HCT116 (cell line): ENCODE data around the gene GSTK1. TPM values are rescaled to one million over a fixed set of nuclear protein-coding genes. Genes with fewer than 3 reads are reported as not detected.

Source experiments
- ATAC-seq: fragments of 200-7000 bp; cut with Tn5 transposase; 2 replicates; pipeline ENCODE4 v1.9.1; 2020; ENCODE audit warnings: mild to moderate bottlenecking, moderate library complexity
- BruUV-seq: library from RNA; stranded (reverse); fragments of 400-500 nt; replicated peaks from 2 replicates; lab custom pipeline; 2021; lab: Mats Ljungman, UMichigan
- CTCF ChIA-PET: fragments of 300-600 bp; sonication (Branson Sonifier 250); formaldehyde crosslinking; loops from one replicate; lab custom pipeline; 2021; ENCODE audit warnings: antibody characterized with exemption; lab: Charles Lee
- POLR2A ChIA-PET: fragments of 300-600, 350-600 bp; sonication (Branson Sonifier 250); formaldehyde crosslinking; loops from one replicate; lab custom pipeline; 2021; ENCODE audit warnings: antibody characterized with exemption; lab: Charles Lee
- RAD21 ChIA-PET, 2 experiments: fragments of 300-600 bp; sonication (Branson Sonifier 250); formaldehyde crosslinking; loops; one replicate each; lab custom pipeline; 2023; ENCODE audit warnings: low total read pairs in 2 of 2; ENCODE audit not compliant: uncharacterized antibody in 2 of 2, unreplicated experiment in 2 of 2, low non-redundant PET in 1 of 2; lab: Charles Lee
- DNase-seq: peaks from one replicate; pipeline ENCODE4 v3.0.0-alpha.2; 2010; ENCODE audit warnings: low read depth, low spot score
- H2AFZ ChIP-seq: fragments of 200-600 bp; shearing (Covaris generic), sonication (generic); 2 replicates; pipeline ENCODE4 v1.6.1; 2017; ENCODE audit warnings: low read depth, mixed run types, mixed read lengths, antibody characterized with exemption, low read length; ENCODE audit not compliant: poor library complexity, severe bottlenecking
- H3K27ac ChIP-seq: 2 replicates; pipeline ENCODE4 v1.5.1; 2012; ENCODE audit warnings: low read depth, low read length
- H3K27me3 ChIP-seq: fragments of 200-600 bp; sonication (generic); 2 replicates; pipeline ENCODE4 v1.6.1; 2016; ENCODE audit warnings: mixed run types, low read length, mixed read lengths; ENCODE audit not compliant: insufficient read depth
- H3K36me3 ChIP-seq, 2 experiments: fragments of 200-500 bp in 1 of 2; fragments of 200-600 bp in 1 of 2; sonication (Bioruptor generic) in 1 of 2; sonication (generic) in 1 of 2; 2 replicates each; pipeline versions ENCODE4 v1.5.1 to v1.6.1; 2014 to 2016; ENCODE audit warnings: low read length in 2 of 2, inconsistent platforms in 1 of 2, mixed read lengths in 1 of 2, mixed run types in 1 of 2; ENCODE audit not compliant: insufficient read depth in 2 of 2, control insufficient read depth in 1 of 2
- H3K4me1 ChIP-seq, 2 experiments: fragments of 200-600 bp in 1 of 2; sonication (generic) in 1 of 2; 2 replicates each; pipeline versions ENCODE4 v1.5.1 to v1.6.1; 2012 to 2017; ENCODE audit warnings: low read length in 2 of 2, inconsistent platforms in 1 of 2, mild to moderate bottlenecking in 1 of 2, mixed read lengths in 1 of 2, mixed run types in 1 of 2, moderate library complexity in 1 of 2; ENCODE audit not compliant: insufficient read depth in 2 of 2, control insufficient read depth in 1 of 2
- H3K4me2 ChIP-seq: fragments of 200-600 bp; sonication (generic); 2 replicates; pipeline ENCODE4 v1.6.1; 2017; ENCODE audit warnings: mixed run types, low read length, mixed read lengths
- H3K4me3 ChIP-seq, 2 experiments: fragments of 200-600 bp in 1 of 2; sonication (generic) in 1 of 2; replicated peaks in 1 of 2; 2 replicates each; pipeline ENCODE4 v1.5.1; 2011 to 2016; ENCODE audit warnings: low read length in 2 of 2, control low read depth in 1 of 2, low read depth in 1 of 2, mild to moderate bottlenecking in 1 of 2, mixed read lengths in 1 of 2, mixed run types in 1 of 2
- H3K79me2 ChIP-seq: fragments of 200-600 bp; sonication (generic); 2 replicates; pipeline ENCODE4 v1.6.1; 2017; ENCODE audit warnings: mild to moderate bottlenecking, mixed run types, low read length, moderate library complexity, mixed read lengths; ENCODE audit not compliant: insufficient read depth
- H3K9ac ChIP-seq: fragments of 200-600 bp; sonication (generic); 2 replicates; pipeline ENCODE4 v1.6.1; 2016; ENCODE audit warnings: low read length, mixed read lengths
- H3K9me2 ChIP-seq: fragments of 200-600 bp; sonication (generic), shearing (Covaris generic); 2 replicates; pipeline ENCODE4 v1.6.1; 2017; ENCODE audit warnings: mixed run types, mild to moderate bottlenecking, moderate library complexity; ENCODE audit not compliant: insufficient read depth
- H3K9me3 ChIP-seq, 2 experiments: fragments of 200-500 bp in 1 of 2; fragments of 200-600 bp in 1 of 2; sonication (Bioruptor generic) in 1 of 2; sonication (generic) in 1 of 2; 2 replicates each; pipeline ENCODE4 v1.6.1; 2014 to 2017; ENCODE audit warnings: low read length in 2 of 2, mixed read lengths in 2 of 2, inconsistent platforms in 1 of 2, low read depth in 1 of 2, mild to moderate bottlenecking in 1 of 2, mixed run types in 1 of 2, moderate library complexity in 1 of 2; ENCODE audit not compliant: control insufficient read depth in 1 of 2, insufficient read depth in 1 of 2
- H4K20me1 ChIP-seq: fragments of 200-600 bp; sonication (generic), shearing (Covaris generic); 2 replicates; pipeline ENCODE4 v1.6.1; 2017; ENCODE audit warnings: mixed run types, mild to moderate bottlenecking, moderate library complexity; ENCODE audit not compliant: insufficient read depth
- CEBPB ChIP-seq: IDR thresholded peaks from 2 replicates; pipeline ENCODE4 v1.6.1; 2012; ENCODE audit warnings: low read depth
- EGR1 ChIP-seq: IDR thresholded peaks from 2 replicates; pipeline ENCODE4 v1.6.1; 2012; ENCODE audit warnings: low read depth
- ELF1 ChIP-seq: IDR thresholded peaks from 2 replicates; pipeline ENCODE4 v1.6.1; 2012; ENCODE audit warnings: low read depth, borderline replicate concordance
- EZH2 ChIP-seq: fragments of 200-600 bp; sonication (generic); IDR thresholded peaks from 2 replicates; pipeline ENCODE4 v1.6.1; 2017; ENCODE audit warnings: antibody characterized with exemption, mixed run types
- EZH2phosphoT487 ChIP-seq: fragments of 200-600 bp; IDR thresholded peaks from 2 replicates; pipeline ENCODE4 v1.6.1; 2018; ENCODE audit warnings: antibody characterized with exemption, borderline replicate concordance
- FOSL1 ChIP-seq: IDR thresholded peaks from 2 replicates; pipeline ENCODE4 v1.6.1; 2012; ENCODE audit warnings: low read depth
- POLR2AphosphoS5 ChIP-seq: IDR thresholded peaks from 2 replicates; pipeline ENCODE4 v1.6.1; 2011; ENCODE audit warnings: mild to moderate bottlenecking, low read depth, low read length, moderate library complexity
- SRF ChIP-seq: IDR thresholded peaks from 2 replicates; pipeline ENCODE4 v1.6.1; 2012; ENCODE audit warnings: low read depth
- TCF7L2 ChIP-seq: IDR thresholded peaks from 2 replicates; pipeline ENCODE4 v1.7.0; 2011; ENCODE audit warnings: borderline replicate concordance, inconsistent platforms; ENCODE audit not compliant: insufficient read depth, insufficient read length; ENCODE audit errors: extremely low read depth
- YY1 ChIP-seq: IDR thresholded peaks from 2 replicates; pipeline ENCODE4 v1.6.1; 2011; ENCODE audit warnings: low read length, low read depth, moderate library complexity, mild to moderate bottlenecking; ENCODE audit not compliant: insufficient replicate concordance; ENCODE audit errors: extremely low read depth
- ZFX ChIP-seq: fragments of 450-650 bp; IDR thresholded peaks from 2 replicates; pipeline ENCODE4 v1.6.1; 2017
- ZNF274 ChIP-seq: fragments of 200-500 bp; sonication (Bioruptor generic); IDR thresholded peaks from 2 replicates; pipeline ENCODE4 v1.6.1; 2014; ENCODE audit warnings: mild to moderate bottlenecking, low read depth, low read length, inconsistent platforms
- intact Hi-C: fragments of 100-400 bp; cut with micrococcal nuclease; formaldehyde crosslinking; loops from 2 replicates; pipeline ENCODE4 v1.10.0; 2022
- total RNA-seq: library from RNA; stranded (reverse); gene quantifications from one replicate; pipeline ENCODE4 v1.2.1, GENCODE V29; 2021; ENCODE audit not compliant: unreplicated experiment
- TF ChIP-seq, protein P1 (sequence below): IDR thresholded peaks from 2 replicates; pipeline ENCODE4 v1.6.1; 2012
- TF ChIP-seq, protein P2 (sequence below): IDR thresholded peaks from 2 replicates; pipeline ENCODE4 v1.6.1; 2012
- TF ChIP-seq, protein P3 (sequence below): IDR thresholded peaks from 2 replicates; pipeline ENCODE4 v1.6.1; 2011; ENCODE audit warnings: mild to moderate bottlenecking, low read length, moderate library complexity; ENCODE audit not compliant: insufficient replicate concordance; ENCODE audit errors: extremely low read depth

GSTK1 gene
- total RNA-seq, 1 experiment from 2014 or later: 83.6 TPM

DNA sequence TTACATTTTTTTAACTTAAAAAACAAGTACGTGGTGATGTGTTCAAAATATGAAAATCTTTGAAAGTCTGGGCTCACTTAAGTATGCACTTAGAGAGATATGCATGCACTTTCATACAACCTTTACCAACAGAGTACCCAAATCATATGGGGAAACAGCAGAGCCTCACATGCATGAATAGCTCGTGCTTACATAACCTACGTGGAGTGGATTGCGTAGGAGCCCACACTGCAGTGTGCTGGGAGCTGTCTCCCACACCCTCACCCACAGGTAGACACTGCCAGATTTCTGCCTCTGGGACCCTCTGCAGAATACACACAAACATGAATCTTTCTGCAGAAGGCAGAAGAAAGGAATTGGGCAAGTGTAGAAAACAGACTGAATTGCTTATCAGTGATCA is 53.3 kb downstream of the GSTK1 start:
- H3K9me2 ChIP-seq: no peaks in the 10 kb centered on the region
- no peak overlapping the region for H3K9ac ChIP-seq
- no peaks in the 10 kb centered on the region for H3K27me3 ChIP-seq
- no peak overlapping the region for H3K4me3 ChIP-seq
- no peaks in the 10 kb centered on the region for H3K36me3 ChIP-seq
- H2AFZ ChIP-seq: no peak overlapping the region
- RAD21 ChIA-PET: no interaction called here
- H3K9me3 ChIP-seq: no peaks in the 10 kb centered on the region
- no peaks in the 10 kb centered on the region for H4K20me1 ChIP-seq
- H3K79me2 ChIP-seq: no peaks in the 10 kb centered on the region
- H3K4me2 ChIP-seq: no peak overlapping the region
- ATAC-seq (no peak), DNase-seq (no peak)
- BruUV-seq: no TSS peak
- CTCF ChIA-PET: no interaction called here
- H3K27ac ChIP-seq: no peak overlapping the region
- intact Hi-C loops: no loop called here
- POLR2A ChIA-PET: no interaction called here
- TF ChIP-seq ZFX (no peak), TCF7L2 (no peak), CEBPB (no peak), ELF1 (no peak), EGR1 (no peak), SRF (no peak), EZH2phosphoT487 (no peak), EZH2 (no peak), ZNF274 (no peak), YY1 (no peak), POLR2AphosphoS5 (no peak), FOSL1 (no peak)
- TF ChIP-seq, protein P1, sequence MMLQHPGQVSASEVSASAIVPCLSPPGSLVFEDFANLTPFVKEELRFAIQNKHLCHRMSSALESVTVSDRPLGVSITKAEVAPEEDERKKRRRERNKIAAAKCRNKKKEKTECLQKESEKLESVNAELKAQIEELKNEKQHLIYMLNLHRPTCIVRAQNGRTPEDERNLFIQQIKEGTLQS: no peak
- TF ChIP-seq, all 23 proteins: peak for 0
- no peaks in the 10 kb centered on the region for H3K4me1 ChIP-seq

DNA sequence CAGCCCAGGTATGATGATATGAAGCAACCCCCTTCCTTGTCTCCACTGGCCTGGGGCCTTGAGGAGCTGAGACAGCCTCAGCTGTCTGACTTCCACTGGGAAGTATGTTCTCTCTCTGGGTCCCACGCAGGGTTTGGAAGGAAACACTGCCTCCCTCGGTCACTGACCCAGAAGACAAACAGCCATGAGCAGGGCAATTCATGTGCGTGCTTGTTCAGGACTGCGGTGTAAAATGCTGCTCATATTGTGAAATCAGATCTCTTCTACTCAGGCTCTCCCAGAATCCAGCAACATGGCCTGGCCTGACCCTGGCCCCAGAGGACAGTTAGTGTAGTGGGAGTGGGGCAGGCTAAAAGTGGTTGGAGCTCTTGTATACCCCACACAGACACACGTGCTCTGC is 55.4 kb downstream of the GSTK1 start:
- ATAC-seq: no peak
- DNase-seq: no peak
- TF ChIP-seq SRF (no peak), FOSL1 (no peak), TCF7L2 (no peak), ZNF274 (no peak), EZH2phosphoT487 (no peak), ZFX (no peak), EGR1 (no peak), CEBPB (no peak), YY1 (no peak)
- TF ChIP-seq, protein P2, sequence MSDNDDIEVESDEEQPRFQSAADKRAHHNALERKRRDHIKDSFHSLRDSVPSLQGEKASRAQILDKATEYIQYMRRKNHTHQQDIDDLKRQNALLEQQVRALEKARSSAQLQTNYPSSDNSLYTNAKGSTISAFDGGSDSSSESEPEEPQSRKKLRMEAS: no peak
- TF ChIP-seq, protein P3, sequence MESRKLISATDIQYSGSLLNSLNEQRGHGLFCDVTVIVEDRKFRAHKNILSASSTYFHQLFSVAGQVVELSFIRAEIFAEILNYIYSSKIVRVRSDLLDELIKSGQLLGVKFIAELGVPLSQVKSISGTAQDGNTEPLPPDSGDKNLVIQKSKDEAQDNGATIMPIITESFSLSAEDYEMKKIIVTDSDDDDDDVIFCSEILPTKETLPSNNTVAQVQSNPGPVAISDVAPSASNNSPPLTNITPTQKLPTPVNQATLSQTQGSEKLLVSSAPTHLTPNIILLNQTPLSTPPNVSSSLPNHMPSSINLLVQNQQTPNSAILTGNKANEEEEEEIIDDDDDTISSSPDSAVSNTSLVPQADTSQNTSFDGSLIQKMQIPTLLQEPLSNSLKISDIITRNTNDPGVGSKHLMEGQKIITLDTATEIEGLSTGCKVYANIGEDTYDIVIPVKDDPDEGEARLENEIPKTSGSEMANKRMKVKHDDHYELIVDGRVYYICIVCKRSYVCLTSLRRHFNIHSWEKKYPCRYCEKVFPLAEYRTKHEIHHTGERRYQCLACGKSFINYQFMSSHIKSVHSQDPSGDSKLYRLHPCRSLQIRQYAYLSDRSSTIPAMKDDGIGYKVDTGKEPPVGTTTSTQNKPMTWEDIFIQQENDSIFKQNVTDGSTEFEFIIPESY: no peak

More for the DNA sequence above, 55.4 kb downstream of the GSTK1 start:
- intact Hi-C loops: no loop called here
- POLR2A ChIA-PET: no interaction called here
- H3K27ac ChIP-seq: no peak overlapping the region
- no peak overlapping the region for H3K4me3 ChIP-seq
- no peaks in the 10 kb centered on the region for H3K79me2 ChIP-seq
- no peaks in the 10 kb centered on the region for H3K27me3 ChIP-seq
- CTCF ChIA-PET: no interaction called here
- no peaks in the 10 kb centered on the region for H3K4me1 ChIP-seq
- BruUV-seq: no TSS peak
- H3K36me3 ChIP-seq: no peaks in the 10 kb centered on the region
- H3K9me3 ChIP-seq: no peaks in the 10 kb centered on the region
- no peaks in the 10 kb centered on the region for H3K9me2 ChIP-seq
- no peak overlapping the region for H3K9ac ChIP-seq
- no peak overlapping the region for H2AFZ ChIP-seq
- RAD21 ChIA-PET: no interaction called here
- no peaks in the 10 kb centered on the region for H4K20me1 ChIP-seq
- no peak overlapping the region for H3K4me2 ChIP-seq
